HepG2 (cell line): ENCODE data around the gene PRKCE. TPM values are rescaled to one million over a fixed set of nuclear protein-coding genes. Genes with fewer than 3 reads are reported as not detected.

ENCODE experiments used
- ATAC-seq: fragments of 200-7000 bp; cut with Tn5 transposase; 3 replicates; pipeline ENCODE4 v1.9.1; 2020; ENCODE audit warnings: mild to moderate bottlenecking, moderate library complexity
- BruUV-seq: library from RNA; stranded (reverse); fragments of 400-500 nt; replicated peaks from 2 replicates; lab custom pipeline; 2021; lab: Mats Ljungman, UMichigan
- CTCF ChIA-PET: fragments of 300-600 bp; formaldehyde crosslinking; extraction: SDS; loops from one replicate; lab custom pipeline; 2021; ENCODE audit warnings: low total read pairs, inconsistent platforms, low intra/inter-chr PET ratio; lab: Yijun Ruan, JAX
- POLR2A ChIA-PET: fragments of 350-600 bp; sonication (Branson Sonifier 250); formaldehyde crosslinking; loops from one replicate; lab custom pipeline; 2020; ENCODE audit warnings: antibody characterized with exemption, inconsistent platforms; lab: Yijun Ruan, JAX
- DNase-seq: peaks from one replicate; pipeline ENCODE4 v3.0.0-alpha.2; 2015; ENCODE audit warnings: low spot score
- FAIRE-seq: peaks from 3 replicates; lab custom pipeline; 2011; peaks lifted over from hg19 to GRCh38; lab: Jason Lieb, UNC
- H2AFZ ChIP-seq: one replicate; pipeline ENCODE4 v1.6.1; 2011; ENCODE audit warnings: low read length, inconsistent platforms
- H3K27ac ChIP-seq: fragments of 300-600 bp; 3 replicates; pipeline ENCODE4 v1.8.0; 2011; ENCODE audit warnings: mixed run types, mild to moderate bottlenecking, mixed read lengths, low read length, inconsistent platforms; ENCODE audit not compliant: insufficient read depth; ENCODE audit errors: extremely low read length
- H3K27me3 ChIP-seq, 2 experiments: fragments of 200-600 bp in 1 of 2; 2 replicates in 1 of 2; 3 replicates in 1 of 2; pipeline versions ENCODE4 v1.6.0 to v1.8.0; 2011; ENCODE audit warnings: low read length in 2 of 2, mild to moderate bottlenecking in 2 of 2, moderate library complexity in 2 of 2, inconsistent platforms in 1 of 2; ENCODE audit not compliant: insufficient read depth in 2 of 2, control insufficient read depth in 1 of 2
- H3K36me3 ChIP-seq, 2 experiments: fragments of 200-600 bp in 1 of 2; replicated peaks in 1 of 2; 2 replicates in 1 of 2; 3 replicates in 1 of 2; pipeline versions ENCODE4 v1.5.1 to v1.8.0; 2011; ENCODE audit warnings: low read length in 2 of 2, inconsistent platforms in 1 of 2; ENCODE audit not compliant: insufficient read depth in 2 of 2, control insufficient read depth in 1 of 2
- H3K4me1 ChIP-seq: 2 replicates; pipeline ENCODE4 v1.5.1; 2012; ENCODE audit warnings: low read length, inconsistent platforms; ENCODE audit not compliant: insufficient read depth
- H3K4me2 ChIP-seq: 2 replicates; pipeline ENCODE4 v1.6.0; 2011; ENCODE audit warnings: low read depth, low read length, inconsistent platforms
- H3K4me3 ChIP-seq, 3 experiments: fragments of 200-600 bp in 1 of 3; sonication (generic), shearing (Covaris generic) in 1 of 3; replicated peaks in 1 of 3; 2 replicates each; pipeline ENCODE4 v1.5.1; 2011 to 2016; ENCODE audit warnings: low read length in 3 of 3, inconsistent platforms in 2 of 3, low read depth in 2 of 3, mild to moderate bottlenecking in 2 of 3, control low read depth in 1 of 3, mixed read lengths in 1 of 3; ENCODE audit not compliant: insufficient read depth in 1 of 3
- H3K79me2 ChIP-seq: one replicate; pipeline ENCODE4 v1.6.1; 2011; ENCODE audit warnings: low read length, inconsistent platforms; ENCODE audit not compliant: insufficient read depth
- H3K9ac ChIP-seq: 2 replicates; pipeline ENCODE4 v1.6.0; 2011; ENCODE audit warnings: mild to moderate bottlenecking, low read depth, low read length, inconsistent platforms; ENCODE audit not compliant: insufficient read depth
- H3K9me3 ChIP-seq: 2 replicates; pipeline ENCODE4 v1.5.1; 2012; ENCODE audit warnings: mild to moderate bottlenecking, low read length
- H4K20me1 ChIP-seq: 2 replicates; pipeline ENCODE4 v1.6.0; 2011; ENCODE audit warnings: inconsistent platforms, mild to moderate bottlenecking, low read length, moderate library complexity; ENCODE audit not compliant: insufficient read depth
- CREBL2 ChIP-seq: sonication (generic); formaldehyde crosslinking; IDR thresholded peaks from 2 replicates; pipeline ENCODE4 v1.8.1; 2023; ENCODE audit warnings: missing genetic modification reagents, mild to moderate bottlenecking, borderline replicate concordance
- CSRNP1 ChIP-seq: sonication (generic); formaldehyde crosslinking; IDR thresholded peaks from 2 replicates; pipeline ENCODE4 v1.8.1; 2023; ENCODE audit warnings: mild to moderate bottlenecking, missing genetic modification reagents
- FUBP1 ChIP-seq: sonication (generic); formaldehyde crosslinking; IDR thresholded peaks from 2 replicates; pipeline ENCODE4 v1.5.1; 2020; ENCODE audit warnings: missing genetic modification reagents, mild to moderate bottlenecking, borderline replicate concordance
- HNRNPH1 ChIP-seq: fragments of 200-400 bp; formaldehyde crosslinking; optimal IDR thresholded peaks from 2 replicates; pipeline ENCODE3; 2017; ENCODE audit warnings: mild to moderate bottlenecking, low read depth, low read length
- KMT2B ChIP-seq: IDR thresholded peaks from 2 replicates; pipeline ENCODE4 v1.6.1; 2016; ENCODE audit warnings: missing genetic modification reagents, missing compliant biosample characterization
- NFAT5 ChIP-seq: sonication (generic); formaldehyde crosslinking; IDR thresholded peaks from 2 replicates; pipeline ENCODE4 v1.4.0; 2020; ENCODE audit warnings: missing genetic modification reagents
- PCBP2 ChIP-seq: fragments of 200-400 bp; formaldehyde crosslinking; optimal IDR thresholded peaks from 2 replicates; pipeline ENCODE3; 2018; ENCODE audit warnings: low read length, low read depth; ENCODE audit not compliant: poor library complexity, severe bottlenecking
- REXO4 ChIP-seq: sonication (generic); formaldehyde crosslinking; IDR thresholded peaks from 2 replicates; pipeline ENCODE4 v1.8.0; 2022; ENCODE audit warnings: missing genetic modification reagents, mild to moderate bottlenecking, borderline replicate concordance
- SMARCC2 ChIP-seq: fragments of 450-650 bp; IDR thresholded peaks from 2 replicates; pipeline ENCODE4 v1.6.1; 2017; ENCODE audit warnings: antibody characterized with exemption, mild to moderate bottlenecking
- THYN1 ChIP-seq: sonication (generic); formaldehyde crosslinking; IDR thresholded peaks from 2 replicates; pipeline ENCODE4 v1.8.1; 2023; ENCODE audit warnings: low read depth, mild to moderate bottlenecking, moderate library complexity, missing genetic modification reagents, borderline replicate concordance
- ZNF441 ChIP-seq: sonication (generic); formaldehyde crosslinking; IDR thresholded peaks from 2 replicates; pipeline ENCODE4 v1.7.0; 2021; ENCODE audit warnings: missing genetic modification reagents, borderline replicate concordance
- ZNF709 ChIP-seq: sonication (generic); formaldehyde crosslinking; IDR thresholded peaks from 2 replicates; pipeline ENCODE4 v1.5.0; 2020; ENCODE audit warnings: mild to moderate bottlenecking, missing genetic modification reagents
- ZNF737 ChIP-seq: sonication (generic); formaldehyde crosslinking; IDR thresholded peaks from 2 replicates; pipeline ENCODE4 v1.5.0; 2020; ENCODE audit warnings: missing genetic modification reagents, mild to moderate bottlenecking, borderline replicate concordance
- WGBS: methylation state at CpG from one replicate; pipeline ENCODE4 v1.1.6; 2017; ENCODE audit warnings: low lambda C conversion rate; 5-methylcytosine and 5-hydroxymethylcytosine counted together
- in situ Hi-C: cut with HindIII; loops from 2 replicates; pipeline ENCODE4 v1.10.0; 2017; ENCODE audit warnings: low pct_unique_long_range_greater_than_20kb; ENCODE audit not compliant: extremely low pct_ligation_motif_present
- intact Hi-C: fragments of 100-400 bp; cut with micrococcal nuclease; formaldehyde crosslinking; loops from one replicate; pipeline ENCODE4 v1.10.0; 2022; ENCODE audit not compliant: unreplicated experiment
- polyA plus RNA-seq, 8 experiments: library from polyadenylated mRNA; depleted of rRNA in 3 of 8; stranded (reverse) in 7 of 8; unstranded in 1 of 8; fragments of >200 nt; fragmentation: Illumina TruSeq in 4 of 8; extraction: Trizol in 4 of 8; gene quantifications; 2 replicates each; pipeline versions ENCODE4 v1.2.1 to v1.2.3, GENCODE V29; 2011 to 2016; ENCODE audit warnings: low read depth in 4 of 8, missing spikeins in 1 of 8, mixed read lengths in 1 of 8; ENCODE audit not compliant: insufficient read depth in 1 of 8
- total RNA-seq, 5 experiments: library from RNA; depleted of rRNA; stranded (reverse); fragments of >200 nt; fragmentation: Illumina TruSeq; extraction: Trizol; gene quantifications; 2 replicates each; pipeline ENCODE4 v1.2.3, GENCODE V29; 2016; ENCODE audit warnings: low read depth in 1 of 5

PRKCE gene
- total and polyA plus RNA-seq, 2 of the 13 experiments (the other 11 are each of a cell fraction or from before 2014, with no cell fraction given), result 1.0 to 3.9 TPM

GRCh38 chr2:45683292-45683691 is 31.8 kb downstream of the PRKCE start:
- no peak for FAIRE-seq
- no peak for DNase-seq
- ChIA-PET CTCF (no interaction called here), POLR2A (no interaction called here)
- H3K27me3 ChIP-seq, result no peaks in the 10 kb centered on the region
- H2AFZ ChIP-seq, result no peak overlapping the region
- no peak overlapping the region for H3K27ac ChIP-seq
- in situ Hi-C loops, result no loop called here
- no peaks in the 10 kb centered on the region for H3K36me3 ChIP-seq
- TF ChIP-seq SMARCC2 (no peak), FUBP1 (CRISPR knock-in tag) (no peak), HNRNPH1 (no peak), CSRNP1 (CRISPR knock-in tag) (no peak), PCBP2 (no peak), REXO4 (no peak), ZNF709 (CRISPR knock-in tag) (no peak), CREBL2 (CRISPR knock-in tag) (no peak), KMT2B (CRISPR knock-in tag) (no peak), NFAT5 (CRISPR knock-in tag) (no peak), THYN1 (CRISPR knock-in tag) (no peak), ZNF441 (CRISPR knock-in tag) (no peak), ZNF737 (CRISPR knock-in tag) (no peak)
- no TSS peak for BruUV-seq
- no peaks in the 10 kb centered on the region for H3K79me2 ChIP-seq
- WGBS, result 47% methylated on average over 3 of the region's 3 CpGs
- no peak overlapping the region for H3K4me3 ChIP-seq
- intact Hi-C loops, result no loop called here
- H3K4me2 ChIP-seq, result no peak overlapping the region
- no peak overlapping the region for H3K9ac ChIP-seq
- H4K20me1 ChIP-seq, result no peaks in the 10 kb centered on the region
- no peak for ATAC-seq
- H3K4me1 ChIP-seq, result peaks cover 8% of the 10 kb centered on the region; the same call in 1 of the 2 replicates
- no peaks in the 10 kb centered on the region for H3K9me3 ChIP-seq
